ENCODE measurements around the gene GPR107. TPM values are rescaled to one million over a fixed set of nuclear protein-coding genes. Genes with fewer than 3 reads are reported as not detected.
A peak's percentile ranks its signal among the peaks of the same experiment; 100 is the strongest.

Gene GPR107
- polyA plus RNA-seq, 10 donors: 30.9 to 40.3 (median 35.8) TPM

DNA sequence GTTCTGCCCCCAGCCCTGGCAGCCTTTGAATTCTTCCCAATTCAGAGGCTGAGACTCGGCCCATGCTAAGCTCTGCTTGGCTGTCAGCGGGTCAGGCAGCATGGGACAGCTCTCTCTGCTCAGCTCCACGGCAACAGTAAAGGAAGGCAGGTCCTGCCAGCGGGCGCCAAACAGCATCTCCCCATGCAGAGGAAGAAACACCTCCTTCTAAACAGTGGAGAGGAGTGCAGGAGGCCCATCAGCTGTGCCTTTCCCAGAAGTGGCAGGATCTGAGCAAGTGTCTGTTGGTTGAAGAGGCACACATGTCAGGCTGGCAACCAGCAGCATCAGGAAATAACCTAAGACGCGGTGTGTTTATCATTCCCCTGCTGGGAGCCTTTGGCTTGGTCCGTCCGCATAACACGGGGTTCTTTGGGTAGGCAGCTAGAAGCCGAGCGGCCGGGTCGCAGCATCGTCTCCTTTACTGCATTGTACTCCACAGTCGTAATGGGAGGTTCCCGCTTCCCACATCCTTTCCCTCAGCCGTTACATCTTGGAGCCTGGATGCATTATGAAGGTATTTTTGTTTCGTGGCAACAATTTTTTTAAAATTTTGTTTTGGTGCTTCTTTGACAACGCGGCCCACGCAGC, 75.8 kb downstream of the GPR107 start:
- no peak for DNase-seq

DNA sequence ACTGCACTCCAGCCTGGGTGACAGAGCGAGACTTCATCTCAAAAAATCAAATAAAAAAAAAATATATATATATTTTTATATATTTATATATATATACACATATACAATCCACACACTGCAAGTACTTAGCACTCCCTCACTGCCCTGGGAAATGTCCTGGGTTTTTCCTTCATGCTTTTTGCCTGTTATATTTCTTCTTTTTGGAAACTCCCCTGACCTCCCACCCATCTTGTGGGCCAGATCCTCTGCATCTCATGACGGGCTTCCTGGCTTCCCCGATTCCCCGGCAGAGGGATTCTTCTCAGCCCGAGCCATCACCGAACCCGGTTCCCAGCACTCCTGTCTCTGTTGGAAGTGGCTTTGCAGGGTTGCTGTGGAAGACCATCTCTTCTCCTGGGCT, 79.0 kb downstream of the GPR107 start:
- no peak for DNase-seq

DNA sequence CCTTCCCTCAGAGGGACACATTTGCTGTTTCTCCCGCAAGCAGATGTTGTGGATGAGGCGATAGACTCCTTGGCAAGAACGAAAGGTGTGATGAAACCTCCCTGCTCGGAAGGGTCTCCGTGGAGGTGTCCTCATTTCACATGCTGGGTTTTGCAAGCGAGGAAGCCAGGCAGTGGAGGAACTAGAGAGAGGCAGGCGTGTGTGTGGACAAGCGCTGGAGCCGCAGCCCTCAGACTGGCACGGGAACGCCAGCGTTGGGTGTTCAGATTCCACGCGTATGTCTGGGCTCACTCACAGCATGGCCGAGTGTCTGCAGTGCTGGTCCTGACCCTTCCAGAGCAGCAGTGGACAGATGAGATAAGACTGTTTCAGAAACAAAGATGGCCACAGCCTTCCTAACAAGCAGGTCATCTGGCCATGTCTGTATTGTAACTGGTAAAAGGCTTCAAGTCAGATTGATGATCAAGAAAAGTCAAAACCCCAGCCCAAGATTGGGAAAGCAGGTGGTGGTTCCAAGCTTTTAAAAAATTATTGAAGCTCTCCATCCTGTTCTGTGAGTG, 83.5 kb downstream of the GPR107 start:
- DNase-seq: no peak

GRCh38 chr9:130137641-130138081, 84.0 kb downstream of the GPR107 start:
- no peak for DNase-seq

DNA sequence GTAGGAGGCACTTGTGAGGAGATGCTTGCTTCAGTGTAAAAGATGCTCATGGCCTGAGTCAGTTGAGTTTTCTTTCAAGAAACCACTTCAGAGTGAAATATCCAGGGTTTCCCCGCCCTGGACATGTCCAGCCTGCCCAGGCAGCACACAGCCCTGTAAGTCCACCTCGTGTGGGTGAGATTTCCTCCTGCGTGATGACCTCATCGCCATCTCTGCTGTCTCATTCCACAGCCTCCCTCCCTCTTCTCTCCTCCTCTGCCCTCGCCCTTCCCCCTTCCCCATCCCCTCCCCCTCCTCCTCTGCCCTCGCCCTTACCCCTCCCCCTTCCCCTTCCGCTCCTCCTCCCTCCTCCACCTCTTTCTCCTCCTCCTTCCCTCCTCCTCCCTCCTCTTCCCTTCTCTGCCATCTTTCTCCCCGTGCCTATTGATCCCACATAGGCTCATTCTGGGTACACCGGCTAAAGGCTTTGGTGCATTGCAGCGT, 84.5 kb downstream of the GPR107 start:
- peak in 1 of 3 donors; percentile 59 for DNase-seq

DNA sequence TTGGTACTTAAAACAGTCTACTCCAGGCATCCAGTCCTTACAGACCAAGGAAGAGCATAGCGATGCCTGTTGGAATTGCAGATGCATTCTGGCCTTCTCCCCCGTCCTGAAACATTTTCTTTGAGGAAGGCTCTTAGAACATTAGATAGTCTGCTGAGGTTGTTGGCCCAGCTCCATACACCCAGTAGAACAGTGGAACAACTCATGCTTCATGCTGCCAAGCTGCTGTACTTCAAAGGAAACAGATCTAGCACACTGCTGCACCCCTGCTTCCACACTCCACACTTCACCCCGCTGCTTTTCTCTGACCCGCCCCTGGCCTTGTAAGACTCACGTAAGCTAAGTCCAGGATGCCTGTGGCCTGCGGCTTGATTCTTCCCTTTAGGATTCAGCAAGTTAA, 85.1 kb downstream of the GPR107 start:
- DNase-seq: peak; percentile 67 to 86 (median 81)

DNA sequence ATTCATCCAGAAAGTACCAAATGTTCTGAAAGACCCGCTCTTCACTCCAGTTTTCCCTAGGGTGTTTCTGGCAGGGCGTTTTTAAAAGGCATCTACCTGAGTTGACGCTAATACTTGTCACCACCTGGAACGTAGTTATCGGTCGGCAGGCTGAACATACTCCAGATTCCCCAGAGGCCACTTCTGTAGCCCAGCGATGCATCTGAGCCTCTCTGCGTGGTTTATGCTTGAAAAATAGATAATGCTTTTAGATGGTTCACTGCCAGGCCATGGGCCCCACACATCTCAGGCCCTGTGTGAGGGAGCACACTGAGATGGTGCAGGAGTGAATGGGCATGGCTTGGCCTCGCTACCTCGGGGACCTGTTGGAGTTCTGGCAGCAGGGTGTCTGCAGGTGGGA, 85.5 kb downstream of the GPR107 start:
- no peak for DNase-seq

DNA sequence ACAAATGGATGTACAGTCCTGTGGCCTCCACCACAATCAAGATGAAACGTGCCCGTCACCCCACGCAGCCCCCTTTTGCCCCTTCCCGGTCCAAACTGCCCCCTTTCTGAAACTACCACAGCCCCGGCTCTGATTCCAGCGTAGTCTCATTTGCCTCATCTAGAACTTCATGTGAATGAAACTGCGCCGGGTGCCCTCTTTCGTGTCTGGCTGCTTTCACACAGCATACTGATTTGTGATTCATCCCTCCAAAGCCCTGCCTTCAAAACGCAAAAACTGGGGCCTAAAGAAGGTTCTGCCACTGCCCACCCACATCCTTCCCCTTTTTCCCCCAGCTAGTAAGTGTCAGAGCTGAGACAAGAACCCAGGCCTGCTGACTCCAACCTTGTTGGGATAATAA, 87.0 kb downstream of the GPR107 start:
- no peak for DNase-seq

- no peak for DNase-seq
Observed at GRCh38 chr9:130142056-130142455, 88.3 kb downstream of the GPR107 start.

- no peak for DNase-seq
Observed at GRCh38 chr9:130142641-130143040, 88.9 kb downstream of the GPR107 start.

GRCh38 chr9:130143279-130143893, 89.7 kb downstream of the GPR107 start:
- DNase-seq: no peak

GRCh38 chr9:130143958-130144366, 90.3 kb downstream of the GPR107 start:
- DNase-seq: peak in 1 of 3 donors; percentile 59

DNA sequence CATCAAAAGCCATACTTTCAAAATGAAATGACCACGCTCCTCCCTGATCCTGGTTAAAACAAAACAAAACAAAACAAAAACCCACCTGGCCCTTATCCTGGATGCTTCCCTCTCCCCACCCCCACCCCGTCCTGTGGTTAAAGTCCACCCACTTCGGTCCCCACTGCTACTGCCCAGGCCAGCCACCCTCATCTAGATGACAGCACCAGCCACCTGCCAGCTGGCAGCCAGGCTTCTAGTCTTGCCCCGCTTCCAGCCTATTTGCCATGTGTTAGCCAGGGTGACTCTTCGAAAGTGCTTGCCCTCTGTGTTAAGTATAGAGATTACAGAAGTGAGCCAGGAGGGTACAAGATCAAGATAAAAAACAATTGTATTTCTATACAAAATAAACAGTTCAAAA, 91.0 kb downstream of the GPR107 start:
- DNase-seq: no peak

DNA sequence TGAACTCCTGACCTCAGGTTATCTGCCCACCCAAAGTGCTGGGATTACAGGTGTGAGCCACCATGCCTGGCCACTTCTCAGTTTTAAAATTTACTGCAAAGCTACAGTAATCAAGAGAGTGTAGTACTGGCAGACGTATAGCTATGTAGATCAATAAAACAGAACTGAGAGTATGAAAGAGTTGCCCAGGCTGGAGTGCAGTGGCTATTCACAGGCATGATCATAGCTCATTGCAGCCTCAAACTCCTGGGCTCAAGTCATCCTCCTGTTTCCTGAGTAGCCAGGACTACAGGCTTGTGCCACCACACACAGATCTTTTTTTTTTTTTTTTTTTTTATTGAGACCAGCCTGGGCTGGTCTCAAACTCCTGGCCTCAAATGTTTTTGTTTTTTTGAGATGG, 92.0 kb downstream of the GPR107 start:
- DNase-seq: no peak

- no peak for DNase-seq
Observed at GRCh38 chr9:130147198-130147597, 93.5 kb downstream of the GPR107 start.

DNA sequence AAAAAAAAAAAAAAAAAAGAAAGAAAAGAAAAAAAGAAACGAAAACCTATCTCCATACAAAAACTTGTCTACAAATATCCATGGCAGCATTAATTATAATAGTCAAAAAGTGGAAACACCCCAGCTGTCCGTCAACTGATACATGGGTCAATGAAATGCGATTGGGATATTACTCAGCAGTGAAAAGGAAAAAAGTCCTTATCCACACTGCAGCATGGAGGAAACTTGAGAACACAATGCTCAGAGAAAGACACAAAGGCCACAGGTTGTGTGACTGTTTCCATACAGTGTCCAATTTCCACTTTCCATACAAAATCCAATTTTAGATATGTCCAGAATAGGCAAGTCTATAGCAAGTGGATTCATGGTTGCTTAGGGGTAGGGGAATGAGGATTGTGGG, 94.2 kb downstream of the GPR107 start:
- no peak for DNase-seq

- DNase-seq: no peak
Observed at GRCh38 chr9:130149031-130149430, 95.3 kb downstream of the GPR107 start.

GRCh38 chr9:130149654-130150286, 96.1 kb downstream of the GPR107 start:
- DNase-seq: no peak

DNA sequence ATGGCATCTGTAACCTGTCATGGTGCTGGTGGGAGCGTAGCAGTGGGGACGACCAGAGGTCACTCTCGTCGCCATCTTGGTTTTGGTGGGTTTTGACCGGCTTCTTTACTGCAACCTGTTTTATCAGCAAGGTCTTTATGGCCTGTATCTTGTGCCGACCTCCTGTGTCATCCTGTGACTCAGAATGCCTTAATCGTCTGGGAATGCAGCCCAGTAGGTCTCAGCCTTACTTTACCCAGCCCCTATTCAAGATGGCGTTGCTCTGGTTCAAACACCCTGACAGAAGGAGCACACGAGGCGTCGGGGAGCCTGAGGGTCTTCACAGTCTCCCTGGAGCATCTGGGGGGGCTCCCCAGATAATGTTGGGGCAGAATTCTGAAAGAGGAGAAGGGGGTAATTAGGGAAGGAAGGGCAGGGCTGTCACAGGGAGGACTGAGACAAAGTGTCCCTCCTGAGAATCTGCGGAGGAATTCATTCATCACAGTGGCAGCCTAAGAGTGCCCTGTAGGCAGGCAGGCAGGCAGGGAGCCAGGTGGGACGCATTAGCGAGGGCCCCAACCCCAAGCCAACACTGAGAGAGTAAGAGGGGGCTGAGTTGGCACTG, 97.2 kb downstream of the GPR107 start:
- DNase-seq: no peak

GRCh38 chr9:130154816-130155215, 101.1 kb downstream of the GPR107 start:
- DNase-seq: no peak

DNA sequence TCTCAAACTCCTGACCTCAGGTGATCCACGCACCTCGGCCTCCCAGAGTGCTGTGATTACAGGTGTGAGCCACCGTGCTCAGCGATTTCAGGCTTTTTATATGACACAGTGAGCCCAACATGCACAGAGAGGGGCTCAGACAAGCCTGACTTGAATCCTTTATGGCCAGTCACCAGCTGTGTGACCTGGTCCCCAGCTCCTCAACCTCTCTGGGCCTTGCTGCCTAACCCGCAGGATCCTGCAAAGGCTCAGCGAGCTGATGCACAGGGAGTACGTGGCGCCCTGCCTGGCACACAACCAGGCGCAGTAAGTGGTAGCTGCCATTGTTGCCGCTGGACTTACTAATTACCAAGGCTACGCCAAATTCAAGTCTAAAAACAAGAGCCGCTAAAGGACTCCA, 101.9 kb downstream of the GPR107 start:
- DNase-seq: no peak

GRCh38 chr9:130156672-130157071, 103.0 kb downstream of the GPR107 start:
- no peak for DNase-seq

Data from muscle of back (tissue), 11 donors.